H1 (cell line): ENCODE measurements around the gene ADGRG1.

Source experiments
- CHD1 ChIP-seq: IDR thresholded peaks from 2 replicates; pipeline ENCODE4 v1.6.1; 2012; ENCODE audit warnings: low read depth, low read length, improper control_type of control experiment
- CREB1 ChIP-seq: IDR thresholded peaks from 2 replicates; pipeline ENCODE4 v1.6.1; 2012; ENCODE audit warnings: inconsistent platforms
- POLR2AphosphoS5 ChIP-seq: IDR thresholded peaks from 2 replicates; pipeline ENCODE4 v1.6.1; 2011; ENCODE audit warnings: low read depth, low read length
- TF ChIP-seq, protein P1 (sequence below): IDR thresholded peaks from 2 replicates; pipeline ENCODE4 v1.6.1; 2011; ENCODE audit warnings: low read length, improper control_type of control experiment
- TF ChIP-seq, protein P2 (sequence below), 3 experiments: IDR thresholded peaks; 1 replicate in 2 of 3; 2 replicates in 1 of 3; pipeline versions ENCODE4 v1.5.1 to v1.6.1; 2011; ENCODE audit warnings: low read length in 3 of 3, mild to moderate bottlenecking in 3 of 3, inconsistent platforms in 2 of 3, low read depth in 1 of 3, moderate library complexity in 1 of 3; ENCODE audit not compliant: insufficient read depth in 1 of 3; ENCODE audit errors: control extremely low read depth in 1 of 3

DNA sequence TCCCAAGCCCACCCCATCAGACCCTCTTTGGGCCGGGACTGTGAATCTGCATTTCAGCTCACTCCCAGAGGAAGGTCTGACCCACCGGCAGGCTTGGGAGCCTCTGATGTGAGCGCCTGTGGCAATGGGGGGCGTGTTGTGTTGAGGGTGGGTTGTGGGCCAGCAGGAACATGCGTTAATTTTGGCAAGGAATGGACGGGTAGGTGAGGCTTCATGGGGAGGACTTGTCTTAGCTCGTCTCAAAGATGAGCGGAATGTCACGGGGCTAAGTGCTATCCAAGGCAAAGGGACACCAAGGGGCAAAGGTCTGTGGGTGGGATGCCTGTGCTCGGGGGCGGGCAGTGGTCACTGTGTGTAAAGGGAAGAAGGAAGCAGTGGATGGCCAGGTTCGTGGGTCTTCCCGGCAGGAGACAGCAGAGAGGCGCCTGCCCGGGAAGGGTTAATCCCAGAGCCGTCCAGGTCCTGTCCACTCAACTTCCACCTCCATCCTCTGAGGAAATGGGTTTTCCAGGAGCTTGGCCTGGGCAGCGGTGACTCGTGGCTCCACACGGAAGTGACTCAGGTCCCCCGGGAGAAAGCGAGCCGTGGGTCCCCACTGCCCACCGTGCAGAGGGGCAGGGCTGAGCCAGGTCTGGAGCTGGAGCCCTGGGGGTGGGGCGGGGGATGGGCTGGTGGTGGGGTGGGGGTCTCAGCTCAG lies 17.4 kb downstream of the ADGRG1 start:
- TF ChIP-seq, protein P1, sequence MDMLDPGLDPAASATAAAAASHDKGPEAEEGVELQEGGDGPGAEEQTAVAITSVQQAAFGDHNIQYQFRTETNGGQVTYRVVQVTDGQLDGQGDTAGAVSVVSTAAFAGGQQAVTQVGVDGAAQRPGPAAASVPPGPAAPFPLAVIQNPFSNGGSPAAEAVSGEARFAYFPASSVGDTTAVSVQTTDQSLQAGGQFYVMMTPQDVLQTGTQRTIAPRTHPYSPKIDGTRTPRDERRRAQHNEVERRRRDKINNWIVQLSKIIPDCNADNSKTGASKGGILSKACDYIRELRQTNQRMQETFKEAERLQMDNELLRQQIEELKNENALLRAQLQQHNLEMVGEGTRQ: no peak
- TF ChIP-seq POLR2AphosphoS5: no peak
- TF ChIP-seq CREB1: no peak
- TF ChIP-seq CHD1: no peak
- TF ChIP-seq, protein P2, sequence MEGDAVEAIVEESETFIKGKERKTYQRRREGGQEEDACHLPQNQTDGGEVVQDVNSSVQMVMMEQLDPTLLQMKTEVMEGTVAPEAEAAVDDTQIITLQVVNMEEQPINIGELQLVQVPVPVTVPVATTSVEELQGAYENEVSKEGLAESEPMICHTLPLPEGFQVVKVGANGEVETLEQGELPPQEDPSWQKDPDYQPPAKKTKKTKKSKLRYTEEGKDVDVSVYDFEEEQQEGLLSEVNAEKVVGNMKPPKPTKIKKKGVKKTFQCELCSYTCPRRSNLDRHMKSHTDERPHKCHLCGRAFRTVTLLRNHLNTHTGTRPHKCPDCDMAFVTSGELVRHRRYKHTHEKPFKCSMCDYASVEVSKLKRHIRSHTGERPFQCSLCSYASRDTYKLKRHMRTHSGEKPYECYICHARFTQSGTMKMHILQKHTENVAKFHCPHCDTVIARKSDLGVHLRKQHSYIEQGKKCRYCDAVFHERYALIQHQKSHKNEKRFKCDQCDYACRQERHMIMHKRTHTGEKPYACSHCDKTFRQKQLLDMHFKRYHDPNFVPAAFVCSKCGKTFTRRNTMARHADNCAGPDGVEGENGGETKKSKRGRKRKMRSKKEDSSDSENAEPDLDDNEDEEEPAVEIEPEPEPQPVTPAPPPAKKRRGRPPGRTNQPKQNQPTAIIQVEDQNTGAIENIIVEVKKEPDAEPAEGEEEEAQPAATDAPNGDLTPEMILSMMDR (IDR thresholded peaks at IDR 0.05; ENCODE audit: control extremely low read depth in 1 of 3, insufficient read depth in 1 of 3, low read depth in 1 of 3, low read length in 3 of 3): no peak
